CD4-positive, alpha-beta T cell (primary cell): Measurements from ENCODE around the gene MYO3B. TPM values are rescaled to one million over a fixed set of nuclear protein-coding genes. Genes with fewer than 3 reads are reported as not detected.
"Not testable (repeated sequence)": the region's sequence is repeated elsewhere in the genome, so short reads cannot be mapped to it uniquely, and the experiment has no call there.

Experiments used
- ATAC-seq: fragments of 200-7000 bp; cut with Tn5 transposase; one replicate; pipeline ENCODE4 v1.10.0; 2022; ENCODE audit warnings: mild to moderate bottlenecking; ENCODE audit not compliant: poor library complexity
- CTCF ChIA-PET: fragments of 350-600 bp; sonication (Branson Sonifier 250); formaldehyde crosslinking; loops from one replicate; lab custom pipeline; 2021; ENCODE audit warnings: antibody characterized with exemption, inconsistent platforms; lab: Charles Lee
- POLR2A ChIA-PET: fragments of 350-600 bp; sonication (Branson Sonifier 250); formaldehyde crosslinking; loops from one replicate; lab custom pipeline; 2021; ENCODE audit warnings: antibody characterized with exemption, inconsistent platforms; lab: Charles Lee
- DNase-seq, 14 experiments: peaks; one replicate each; pipeline ENCODE4 v3.0.0-alpha.2; 2013 to 2020; ENCODE audit warnings: mixed read lengths in 2 of 14
- H3K27ac ChIP-seq, 2 donors: one replicate each; pipeline versions ENCODE4 v1.5.1 to v1.7.0; 2013; ENCODE audit warnings: low read length in 2 of 2, low read depth in 1 of 2, mild to moderate bottlenecking in 1 of 2
- H3K27me3 ChIP-seq, 2 experiments: 1 replicate in 1 of 2; 2 replicates in 1 of 2; pipeline versions ENCODE4 v1.6.1 to v1.7.0; 2013; ENCODE audit warnings: low read length in 2 of 2, control low read depth in 1 of 2, mild to moderate bottlenecking in 1 of 2, moderate library complexity in 1 of 2; ENCODE audit not compliant: insufficient read depth in 2 of 2, control insufficient read depth in 1 of 2
- H3K36me3 ChIP-seq: one replicate; pipeline ENCODE4 v1.6.1; 2013; ENCODE audit warnings: low read length, control low read depth; ENCODE audit not compliant: insufficient read depth
- H3K4me1 ChIP-seq: one replicate; pipeline ENCODE4 v1.6.1; 2013; ENCODE audit warnings: low read length, control low read depth; ENCODE audit not compliant: insufficient read depth
- H3K4me3 ChIP-seq: one replicate; pipeline ENCODE4 v1.5.1; 2013; ENCODE audit warnings: mild to moderate bottlenecking, low read length, moderate library complexity
- H3K9me3 ChIP-seq, 2 experiments: 1 replicate in 1 of 2; 2 replicates in 1 of 2; pipeline versions ENCODE4 v1.6.1 to v1.7.0; 2013; ENCODE audit warnings: low read length in 2 of 2, mild to moderate bottlenecking in 2 of 2, control low read depth in 1 of 2, moderate library complexity in 1 of 2; ENCODE audit not compliant: control insufficient read depth in 1 of 2, insufficient read depth in 1 of 2
- H3K27ac Mint-ChIP-seq: one replicate; pipeline ENCODE4 v1.8.0; 2020; ENCODE audit warnings: mixed read lengths
- H3K27me3 Mint-ChIP-seq: one replicate; pipeline ENCODE4 v1.8.0; 2021; ENCODE audit warnings: mixed read lengths
- H3K36me3 Mint-ChIP-seq: one replicate; pipeline ENCODE4 v1.8.0; 2021; ENCODE audit warnings: low read depth, mixed read lengths
- H3K4me1 Mint-ChIP-seq: one replicate; pipeline ENCODE4 v1.8.0; 2021; ENCODE audit warnings: low read depth, mixed read lengths
- H3K4me3 Mint-ChIP-seq: one replicate; pipeline ENCODE4 v1.8.0; 2020; ENCODE audit warnings: mild to moderate bottlenecking, mixed read lengths
- H3K9me3 Mint-ChIP-seq: one replicate; pipeline ENCODE4 v1.8.0; 2020; ENCODE audit warnings: mixed read lengths
- intact Hi-C, 2 experiments: fragments of 100-400 bp; cut with DNase I in 1 of 2; cut with micrococcal nuclease in 1 of 2; formaldehyde crosslinking; loops; one replicate each; pipeline versions ENCODE4 v1.15.1 to v1.9.0; 2023 to 2025; cut with DNase I, micrococcal nuclease
- total RNA-seq, 174 experiments: library from RNA in 2 of 174; stranded (reverse) in 2 of 174; gene quantifications; one replicate each; pipeline ENCODE4 v1.2.3 and lab custom pipeline; 2021 to 2026
- TF ChIP-seq, protein P1 (sequence below): fragments of 200-600 bp; IDR thresholded peaks from one replicate; pipeline ENCODE4 v1.8.0; 2022; ENCODE audit warnings: antibody characterized with exemption, mild to moderate bottlenecking

MYO3B gene
- total RNA-seq, 2 experiments from 2014 or later: not detected

DNA sequence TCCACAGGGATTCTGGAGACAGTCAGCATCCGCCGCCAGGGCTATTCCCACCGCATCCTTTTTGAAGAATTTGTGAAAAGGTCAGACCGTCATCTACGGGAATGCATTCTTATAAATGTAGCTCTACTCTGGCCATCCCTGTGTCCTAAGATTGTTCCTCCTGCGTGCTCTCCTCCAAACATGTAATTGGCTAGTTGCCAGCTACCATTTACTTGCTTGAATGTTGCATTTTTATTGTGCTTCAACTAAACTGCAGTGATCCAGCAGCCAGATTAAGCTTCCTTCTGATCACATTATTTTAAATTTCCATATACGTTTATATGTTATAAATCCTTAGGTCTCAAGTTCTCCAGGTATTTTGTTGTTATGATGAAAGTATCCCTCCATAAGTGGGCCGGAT is 288.7 kb downstream of the MYO3B start:
- ChIA-PET CTCF (no interaction called here), POLR2A (no interaction called here)
- ATAC-seq: no peak

DNA sequence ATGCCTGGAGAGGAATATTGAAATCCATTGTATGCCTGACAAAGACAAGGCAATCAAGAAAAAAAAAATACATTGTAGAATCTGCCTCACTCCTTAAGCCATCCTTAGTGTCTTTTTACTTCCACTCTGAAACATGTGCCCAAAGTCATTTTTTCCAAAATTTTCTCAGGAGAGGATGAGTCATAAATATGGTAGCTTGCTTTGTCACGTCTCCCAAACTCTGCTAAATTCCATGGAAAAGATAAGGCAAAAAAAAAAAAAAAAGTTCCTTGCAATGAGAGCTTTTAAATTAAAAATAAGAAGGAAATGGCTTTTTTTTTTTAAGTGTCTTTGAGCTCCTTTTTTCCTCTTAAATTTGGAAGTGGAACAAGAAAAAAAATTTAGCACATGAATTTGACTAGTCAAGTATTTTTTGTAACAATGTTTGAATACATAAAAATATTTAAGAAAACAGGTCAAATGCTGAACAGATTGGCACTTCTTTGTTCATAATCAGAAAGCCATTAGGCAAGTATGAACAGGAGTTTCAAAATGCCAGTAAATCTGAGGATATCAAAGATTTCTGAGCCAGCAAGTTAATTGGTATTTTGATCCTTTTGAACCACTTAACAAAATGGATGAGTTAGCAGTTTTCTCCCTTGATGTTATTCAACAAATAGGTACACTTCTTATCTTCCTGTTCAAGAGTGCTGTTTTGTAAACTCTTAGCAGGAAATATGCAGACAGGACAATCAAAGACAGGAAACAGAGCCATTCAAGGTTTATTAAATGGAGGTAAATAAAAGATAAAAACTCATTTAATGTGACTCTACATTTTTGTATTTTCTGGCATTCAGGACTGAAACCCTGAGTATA is 289.8 kb downstream of the MYO3B start:
- ATAC-seq: no peak
- no peaks in the 10 kb centered on the region for H3K9me3 Mint-ChIP-seq

More for the DNA sequence above, 288.7 kb downstream of the MYO3B start:
- H3K9me3 ChIP-seq: peaks cover 0 to 4% of the 10 kb centered on the region in 2 experiments
- no peaks in the 10 kb centered on the region for H3K36me3 ChIP-seq
- no peaks in the 10 kb centered on the region for H3K9me3 Mint-ChIP-seq
- no peak overlapping the region for H3K4me3 Mint-ChIP-seq
- H3K27ac Mint-ChIP-seq: no peak overlapping the region
- H3K36me3 Mint-ChIP-seq: no peaks in the 10 kb centered on the region
- H3K27me3 Mint-ChIP-seq: no peaks in the 10 kb centered on the region
- no peak overlapping the region for H3K27ac ChIP-seq
- TF ChIP-seq, protein P1, sequence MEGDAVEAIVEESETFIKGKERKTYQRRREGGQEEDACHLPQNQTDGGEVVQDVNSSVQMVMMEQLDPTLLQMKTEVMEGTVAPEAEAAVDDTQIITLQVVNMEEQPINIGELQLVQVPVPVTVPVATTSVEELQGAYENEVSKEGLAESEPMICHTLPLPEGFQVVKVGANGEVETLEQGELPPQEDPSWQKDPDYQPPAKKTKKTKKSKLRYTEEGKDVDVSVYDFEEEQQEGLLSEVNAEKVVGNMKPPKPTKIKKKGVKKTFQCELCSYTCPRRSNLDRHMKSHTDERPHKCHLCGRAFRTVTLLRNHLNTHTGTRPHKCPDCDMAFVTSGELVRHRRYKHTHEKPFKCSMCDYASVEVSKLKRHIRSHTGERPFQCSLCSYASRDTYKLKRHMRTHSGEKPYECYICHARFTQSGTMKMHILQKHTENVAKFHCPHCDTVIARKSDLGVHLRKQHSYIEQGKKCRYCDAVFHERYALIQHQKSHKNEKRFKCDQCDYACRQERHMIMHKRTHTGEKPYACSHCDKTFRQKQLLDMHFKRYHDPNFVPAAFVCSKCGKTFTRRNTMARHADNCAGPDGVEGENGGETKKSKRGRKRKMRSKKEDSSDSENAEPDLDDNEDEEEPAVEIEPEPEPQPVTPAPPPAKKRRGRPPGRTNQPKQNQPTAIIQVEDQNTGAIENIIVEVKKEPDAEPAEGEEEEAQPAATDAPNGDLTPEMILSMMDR: no peak
- H3K4me1 Mint-ChIP-seq: no peaks in the 10 kb centered on the region
- H3K4me1 ChIP-seq: no peaks in the 10 kb centered on the region
- DNase-seq: no peak
- H3K27me3 ChIP-seq: no peaks in the 10 kb centered on the region
- intact Hi-C loops: no loop called here
- no peak overlapping the region for H3K4me3 ChIP-seq

DNA sequence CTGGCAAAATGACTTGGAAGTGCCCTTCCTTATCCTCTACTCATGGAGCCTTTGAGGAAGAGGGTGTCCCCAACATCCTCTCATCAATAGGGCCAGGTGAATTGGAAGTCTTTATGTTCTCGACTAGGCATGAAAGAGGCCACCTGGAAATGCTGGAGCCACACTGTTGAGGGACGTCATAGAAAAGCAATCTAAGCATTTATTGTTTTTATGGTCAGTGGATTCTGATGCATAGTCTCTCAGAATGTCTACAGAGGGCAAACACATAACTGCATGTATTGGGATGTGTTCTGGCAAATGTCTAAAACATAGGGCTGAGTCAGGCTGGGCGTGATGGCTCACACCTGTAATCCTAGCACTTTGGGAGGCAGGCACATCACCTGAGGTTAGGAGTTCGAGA is 290.6 kb downstream of the MYO3B start:
- Mint-ChIP-seq H3K9me3 (no peaks in the 10 kb centered on the region), H3K27me3 (no peaks in the 10 kb centered on the region), H3K27ac (no peak overlapping the region), H3K36me3 (no peaks in the 10 kb centered on the region), H3K4me3 (no peak overlapping the region), H3K4me1 (no peaks in the 10 kb centered on the region)
- intact Hi-C loops: no loop called here
- Histone ChIP-seq H3K9me3 (peaks cover 0 to 4% of the 10 kb centered on the region in 2 experiments), H3K27ac (no peak overlapping the region), H3K4me3 (no peak overlapping the region), H3K36me3 (no peaks in the 10 kb centered on the region), H3K4me1 (no peaks in the 10 kb centered on the region), H3K27me3 (no peaks in the 10 kb centered on the region)
- POLR2A ChIA-PET: no interaction called here
- DNase-seq (no peak), ATAC-seq (no peak)
- TF ChIP-seq, protein P1: no peak
- CTCF ChIA-PET: no interaction called here

More for the DNA sequence above, 289.8 kb downstream of the MYO3B start:
- Histone ChIP-seq H3K27ac (no peak overlapping the region), H3K27me3 (no peaks in the 10 kb centered on the region), H3K36me3 (no peaks in the 10 kb centered on the region), H3K9me3 (peaks cover 0 to 4% of the 10 kb centered on the region in 2 experiments), H3K4me3 (no peak overlapping the region), H3K4me1 (no peaks in the 10 kb centered on the region)
- Mint-ChIP-seq H3K36me3 (no peaks in the 10 kb centered on the region), H3K4me1 (no peaks in the 10 kb centered on the region), H3K4me3 (no peak overlapping the region), H3K27me3 (no peaks in the 10 kb centered on the region), H3K27ac (no peak overlapping the region)
- DNase-seq: no peak
- intact Hi-C loops: no loop called here
- TF ChIP-seq, protein P1: no peak
- ChIA-PET POLR2A (no interaction called here), CTCF (no interaction called here)

DNA sequence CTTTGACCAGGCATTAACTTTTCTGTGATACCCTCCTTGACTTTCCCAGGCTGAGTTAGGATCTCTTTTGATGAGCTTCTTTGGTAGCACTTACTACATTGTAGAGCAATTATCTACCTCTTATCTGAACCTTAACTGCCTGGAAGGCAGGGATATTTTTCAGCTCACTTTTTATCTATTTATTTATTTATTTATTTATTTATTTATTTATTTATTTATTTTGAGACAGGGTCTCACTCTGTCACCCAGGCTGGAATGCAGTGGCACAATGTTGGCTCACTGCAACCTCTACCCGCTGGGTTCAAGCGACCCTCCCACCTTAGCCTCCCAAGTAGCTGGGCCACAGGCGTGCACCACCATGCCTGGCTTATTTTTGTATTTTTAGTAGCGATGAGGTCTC is 294.6 kb downstream of the MYO3B start:
- not testable (repeated sequence) for H3K36me3 ChIP-seq

More for the DNA sequence above, 294.6 kb downstream of the MYO3B start:
- H3K9me3 ChIP-seq, H3K36me3 Mint-ChIP-seq, POLR2A ChIA-PET, H3K9me3 Mint-ChIP-seq, H3K4me1 ChIP-seq, DNase-seq, H3K27me3 ChIP-seq, H3K4me3 ChIP-seq, H3K27ac Mint-ChIP-seq, CTCF ChIA-PET, intact Hi-C loops, H3K4me3 Mint-ChIP-seq, H3K4me1 Mint-ChIP-seq, H3K27me3 Mint-ChIP-seq, H3K27ac ChIP-seq, ATAC-seq: not testable (repeated sequence)
